Omental fat pad (tissue), 4 donors: Measurements from ENCODE around the gene BTNL8. TPM values are rescaled to one million over a fixed set of nuclear protein-coding genes. Genes with fewer than 3 reads are reported as not detected.
A peak's percentile ranks its signal among the peaks of the same experiment; 100 is the strongest.

Experiments used
- ATAC-seq: fragments of 150-250 bp; one replicate; pipeline ENCODE4 v1.9.1; 2016; ENCODE audit warnings: mild to moderate bottlenecking, moderate library complexity; ENCODE audit not compliant: low FRiP score
- DNase-seq: peaks from one replicate; pipeline ENCODE4 v3.0.0-alpha.2; 2019; ENCODE audit warnings: low spot score
- CTCF ChIP-seq, 3 donors: fragments of 450-650 bp; IDR thresholded peaks; one replicate each; pipeline ENCODE4 v1.5.1; 2016 to 2017; ENCODE audit warnings: antibody characterized with exemption in 3 of 3, mild to moderate bottlenecking in 3 of 3, moderate library complexity in 2 of 3
- total RNA-seq, 4 donors: library from RNA; depleted of rRNA; stranded (reverse); fragments of >200 nt; gene quantifications; one replicate each; pipeline ENCODE4 v1.1.0, GENCODE V29; 2016

The BTNL8 gene
- total RNA-seq, 4 donors from 2014 or later = 1.3 to 8.8 (median 3.0) TPM

GRCh38 chr5:180858586-180858985, 40.4 kb upstream of the BTNL8 start:
- no peak for ATAC-seq
- no peak for DNase-seq
- no peak for TF ChIP-seq CTCF (IDR thresholded peaks at IDR 0.05)

- no peak for TF ChIP-seq CTCF (IDR thresholded peaks at IDR 0.05)
- peak; percentile 50 for ATAC-seq
- no peak for DNase-seq
These were observed 38.6 kb upstream of the BTNL8 start for GRCh38 chr5:180860273-180860886.

- ATAC-seq (peak; percentile 99), DNase-seq (peak; percentile 45)
- no peak for TF ChIP-seq CTCF (IDR thresholded peaks at IDR 0.05)
These were observed 37.8 kb upstream of the BTNL8 start, which contains the start of gene ZFP62 for GRCh38 chr5:180860887-180861822. ZFP62 (minus strand) TSS chr5:180861276; CDS start chr5:180861219, 57 bp downstream.

- DNase-seq = no peak
- no peak for TF ChIP-seq CTCF (IDR thresholded peaks at IDR 0.05)
- no peak for ATAC-seq
These were observed 36.3 kb upstream of the BTNL8 start for GRCh38 chr5:180862645-180863044.

GRCh38 chr5:180865981-180866695, 32.8 kb upstream of the BTNL8 start:
- no peak for DNase-seq
- no peak for ATAC-seq

GRCh38 chr5:180866985-180867384, 32.0 kb upstream of the BTNL8 start:
- ATAC-seq (no peak), DNase-seq (no peak)
- no peak for TF ChIP-seq CTCF (IDR thresholded peaks at IDR 0.05)

More at GRCh38 chr5:180865981-180866695, 32.8 kb upstream of the BTNL8 start:
- TF ChIP-seq CTCF (IDR thresholded peaks at IDR 0.05) = no peak
